Measurements from ENCODE around the gene ZAR1L.

ZAR1L gene

DNA sequence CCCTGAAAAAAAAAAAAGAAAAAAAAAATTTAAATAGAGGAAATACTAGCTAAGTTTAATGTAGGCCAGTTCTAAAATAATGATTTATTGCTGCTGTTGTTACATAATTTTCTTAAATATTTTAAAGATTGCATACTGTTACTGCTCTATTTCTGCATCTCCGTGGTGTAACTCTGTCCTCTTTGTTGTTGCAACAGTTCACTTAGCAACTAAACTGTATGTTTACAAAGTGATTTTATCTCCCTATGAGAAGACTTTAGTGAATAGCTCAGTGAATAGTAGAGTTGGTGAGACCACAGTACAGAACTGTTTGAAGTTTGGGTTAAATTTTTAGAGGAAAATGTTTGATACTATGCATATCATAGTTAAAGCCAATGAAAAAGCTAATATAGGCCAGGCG lies 19.5 kb upstream of the ZAR1L start:
- ChIA-PET CTCF (interaction anchor here (0.6 kb wide), 1 partner anchor 23 kb away, joined by 3 read pairs; no protein-coding TSS in a partner anchor), POLR2A (interaction anchor here (3.2 kb wide), 1 partner anchor 19 kb away, joined by 10 read pairs; the partner anchor contains the start of genes BRCA2 and ZAR1L)

DNA sequence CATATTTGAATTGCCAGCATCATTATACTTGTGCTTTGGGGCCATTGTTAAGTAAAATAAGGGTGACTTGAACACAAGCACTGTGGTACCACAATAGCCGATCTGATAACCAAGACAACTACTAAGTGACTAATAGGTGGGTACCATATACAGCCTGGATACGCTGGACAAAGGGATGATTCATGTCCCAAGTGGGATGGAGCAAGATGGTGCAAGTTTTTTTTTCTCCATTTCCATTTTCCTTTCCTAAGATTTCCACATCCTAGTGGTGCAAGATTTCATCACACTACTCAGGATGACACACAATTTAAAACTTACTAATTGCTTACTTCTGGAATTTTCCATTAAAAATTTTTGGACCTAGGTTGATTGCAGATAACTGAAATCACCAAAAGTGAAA lies 15.3 kb upstream of the ZAR1L start:
- POLR2A ChIA-PET, result no interaction called here
- CTCF ChIA-PET, result no interaction called here

More for the DNA sequence above, 19.5 kb upstream of the ZAR1L start:
- TF ChIP-seq ZNF384 (IDR thresholded peaks at IDR 0.05), result no peak
- TF ChIP-seq, protein P1, sequence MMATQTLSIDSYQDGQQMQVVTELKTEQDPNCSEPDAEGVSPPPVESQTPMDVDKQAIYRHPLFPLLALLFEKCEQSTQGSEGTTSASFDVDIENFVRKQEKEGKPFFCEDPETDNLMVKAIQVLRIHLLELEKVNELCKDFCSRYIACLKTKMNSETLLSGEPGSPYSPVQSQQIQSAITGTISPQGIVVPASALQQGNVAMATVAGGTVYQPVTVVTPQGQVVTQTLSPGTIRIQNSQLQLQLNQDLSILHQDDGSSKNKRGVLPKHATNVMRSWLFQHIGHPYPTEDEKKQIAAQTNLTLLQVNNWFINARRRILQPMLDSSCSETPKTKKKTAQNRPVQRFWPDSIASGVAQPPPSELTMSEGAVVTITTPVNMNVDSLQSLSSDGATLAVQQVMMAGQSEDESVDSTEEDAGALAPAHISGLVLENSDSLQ (IDR thresholded peaks at IDR 0.05), result no peak
- TF ChIP-seq CTBP1 (IDR thresholded peaks at IDR 0.05; ENCODE audit: borderline replicate concordance), result no peak
- no peak for TF ChIP-seq SP1 (IDR thresholded peaks at IDR 0.05)
- no peak for TF ChIP-seq L3MBTL2 (conservative IDR thresholded peaks at IDR 0.05)
- TF ChIP-seq ARNT (IDR thresholded peaks at IDR 0.05), result no peak
- TF ChIP-seq TARDBP (IDR thresholded peaks at IDR 0.05), result no peak
- no peak for DNase-seq (ENCODE audit: extremely low spot score)

DNA sequence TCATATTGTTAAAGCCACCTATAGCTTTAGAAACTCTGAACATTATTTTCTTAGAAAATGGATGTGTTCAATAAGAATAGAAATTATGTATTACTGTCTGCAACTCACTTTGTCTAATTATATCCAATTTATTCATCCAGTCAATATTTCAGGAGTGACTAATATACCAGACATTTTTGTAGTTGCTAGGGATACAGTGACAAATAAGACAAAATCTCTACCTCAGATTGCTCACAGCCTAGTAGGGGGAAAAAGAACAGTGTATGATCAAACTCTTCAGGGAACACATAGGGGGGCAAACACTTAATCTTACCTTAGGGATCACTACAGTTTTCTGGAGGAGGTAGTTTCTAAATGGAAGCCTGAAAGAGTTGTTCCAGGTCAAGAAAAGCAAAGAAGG lies 8.7 kb upstream of the ZAR1L start:
- ChIA-PET POLR2A (interaction anchor here (2.1 kb wide), 1 partner anchor 9 kb away, joined by 13 read pairs; the partner anchor contains the start of genes BRCA2 and ZAR1L), CTCF (no interaction called here)
- no peak for TF ChIP-seq FOXA1 (IDR thresholded peaks at IDR 0.05)
- TF ChIP-seq FOXM1 (IDR thresholded peaks at IDR 0.05; ENCODE audit: borderline replicate concordance), result no peak
- TF ChIP-seq HDGF (IDR thresholded peaks at IDR 0.05; ENCODE audit: borderline replicate concordance), result no peak
- no peak for DNase-seq (ENCODE audit: extremely low spot score)

More for the DNA sequence above, 15.3 kb upstream of the ZAR1L start:
- TF ChIP-seq ELF4 (IDR thresholded peaks at IDR 0.05) (no peak), ARNT (IDR thresholded peaks at IDR 0.05) (no peak), FOXK2 (IDR thresholded peaks at IDR 0.05) (no peak), CTBP1 (IDR thresholded peaks at IDR 0.05; ENCODE audit: borderline replicate concordance) (no peak), NFRKB (IDR thresholded peaks at IDR 0.05) (no peak), TARDBP (IDR thresholded peaks at IDR 0.05) (no peak), L3MBTL2 (conservative IDR thresholded peaks at IDR 0.05) (no peak), ZNF384 (IDR thresholded peaks at IDR 0.05) (no peak), FOXA1 (IDR thresholded peaks at IDR 0.05) (no peak), LEF1 (IDR thresholded peaks at IDR 0.05; ENCODE audit: borderline replicate concordance) (no peak)
- no peak for DNase-seq (ENCODE audit: extremely low spot score)

DNA sequence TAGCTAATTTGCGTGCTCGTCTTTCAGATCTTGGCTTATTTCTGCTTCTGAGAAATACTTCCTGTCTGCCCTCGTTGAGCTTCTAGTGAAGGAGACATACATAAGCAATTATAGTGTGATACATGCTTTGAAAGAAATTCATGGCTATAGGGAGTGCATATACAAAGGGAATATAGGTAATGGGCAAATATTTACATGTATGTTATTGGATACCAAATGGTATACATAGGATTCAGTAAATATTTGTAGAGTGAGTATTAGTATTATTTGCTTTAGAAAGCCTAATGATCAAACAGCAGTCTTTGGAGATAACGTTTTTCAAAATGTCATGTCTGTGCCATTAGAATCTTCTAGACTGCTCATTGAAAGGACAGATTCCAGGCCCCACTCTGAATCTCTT lies 5.4 kb upstream of the ZAR1L start:
- ChIA-PET CTCF (no interaction called here), POLR2A (no interaction called here)
- TF ChIP-seq ZNF384 (IDR thresholded peaks at IDR 0.05) (no peak), HDGF (IDR thresholded peaks at IDR 0.05; ENCODE audit: borderline replicate concordance) (no peak)
- TF ChIP-seq, protein P1 (IDR thresholded peaks at IDR 0.05), result no peak
- no peak for DNase-seq (ENCODE audit: extremely low spot score)

DNA sequence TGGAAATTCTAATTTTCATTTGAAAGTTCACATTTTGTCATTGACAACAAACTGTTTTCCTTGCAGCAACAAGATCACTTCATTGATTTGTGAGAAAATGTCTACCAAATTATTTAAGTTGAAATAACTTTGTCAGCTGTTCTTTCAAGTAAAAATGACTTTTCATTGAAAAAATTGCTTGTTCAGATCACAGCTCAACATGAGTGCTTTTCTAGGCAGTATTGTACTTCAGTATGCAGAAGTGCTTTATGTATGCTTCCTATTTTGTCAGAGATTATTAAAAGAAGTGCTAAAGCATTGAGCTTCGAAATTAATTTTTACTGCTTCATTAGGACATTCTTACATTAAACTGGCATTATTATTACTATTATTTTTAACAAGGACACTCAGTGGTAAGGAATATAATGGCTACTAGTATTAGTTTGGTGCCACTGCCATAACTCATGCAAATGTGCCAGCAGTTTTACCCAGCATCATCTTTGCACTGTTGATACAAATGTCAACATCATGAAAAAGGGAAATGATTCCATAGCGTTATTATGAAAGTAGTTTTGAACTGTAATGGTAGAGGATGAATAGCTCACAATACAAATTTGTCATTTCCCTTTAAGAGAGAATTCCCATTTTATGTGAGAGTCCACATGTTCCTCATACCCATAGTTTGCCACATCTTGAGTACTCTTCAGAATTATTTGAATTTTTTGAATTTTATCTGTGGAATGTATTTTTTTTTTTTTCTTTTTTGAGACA lies 2.7 kb upstream of the ZAR1L start:
- POLR2A ChIA-PET, result no interaction called here
- CTCF ChIA-PET, result no interaction called here
- no peak for DNase-seq (ENCODE audit: extremely low spot score)
- TF ChIP-seq CTBP1 (IDR thresholded peaks at IDR 0.05; ENCODE audit: borderline replicate concordance) (no peak), SP1 (IDR thresholded peaks at IDR 0.05) (no peak), LEF1 (IDR thresholded peaks at IDR 0.05; ENCODE audit: borderline replicate concordance) (no peak), ARNT (IDR thresholded peaks at IDR 0.05) (no peak), FOXA1 (IDR thresholded peaks at IDR 0.05) (no peak), FOXK2 (IDR thresholded peaks at IDR 0.05) (no peak), L3MBTL2 (conservative IDR thresholded peaks at IDR 0.05) (no peak), HDGF (IDR thresholded peaks at IDR 0.05; ENCODE audit: borderline replicate concordance) (no peak), FOXM1 (IDR thresholded peaks at IDR 0.05; ENCODE audit: borderline replicate concordance) (no peak), ZNF384 (IDR thresholded peaks at IDR 0.05) (no peak), ELF4 (IDR thresholded peaks at IDR 0.05) (no peak), NFRKB (IDR thresholded peaks at IDR 0.05) (no peak), BHLHE40 (IDR thresholded peaks at IDR 0.05; ENCODE audit: borderline replicate concordance) (no peak), SUZ12 (IDR thresholded peaks at IDR 0.05) (no peak), TARDBP (IDR thresholded peaks at IDR 0.05) (no peak)

DNA sequence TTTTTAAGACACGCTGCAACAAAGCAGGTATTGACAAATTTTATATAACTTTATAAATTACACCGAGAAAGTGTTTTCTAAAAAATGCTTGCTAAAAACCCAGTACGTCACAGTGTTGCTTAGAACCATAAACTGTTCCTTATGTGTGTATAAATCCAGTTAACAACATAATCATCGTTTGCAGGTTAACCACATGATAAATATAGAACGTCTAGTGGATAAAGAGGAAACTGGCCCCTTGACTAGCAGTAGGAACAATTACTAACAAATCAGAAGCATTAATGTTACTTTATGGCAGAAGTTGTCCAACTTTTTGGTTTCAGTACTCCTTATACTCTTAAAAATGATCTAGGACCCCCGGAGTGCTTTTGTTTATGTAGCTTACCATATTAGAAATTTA lies 1.3 kb upstream of the ZAR1L start:
- DNase-seq (ENCODE audit: extremely low spot score), result no peak
- ChIA-PET POLR2A (no interaction called here), CTCF (interaction anchor here (1.4 kb wide), 1 partner anchor 407 kb away, joined by 4 read pairs; no protein-coding TSS in a partner anchor)
- no peak for TF ChIP-seq L3MBTL2 (conservative IDR thresholded peaks at IDR 0.05)
- TF ChIP-seq CTBP1 (IDR thresholded peaks at IDR 0.05; ENCODE audit: borderline replicate concordance), result no peak
- TF ChIP-seq SP1 (IDR thresholded peaks at IDR 0.05), result no peak
- no peak for TF ChIP-seq BHLHE40 (IDR thresholded peaks at IDR 0.05; ENCODE audit: borderline replicate concordance)
- no peak for TF ChIP-seq FOXA1 (IDR thresholded peaks at IDR 0.05)
- TF ChIP-seq ELF4 (IDR thresholded peaks at IDR 0.05), result no peak
- no peak for TF ChIP-seq ZNF384 (IDR thresholded peaks at IDR 0.05)
- no peak for TF ChIP-seq FOXM1 (IDR thresholded peaks at IDR 0.05; ENCODE audit: borderline replicate concordance)
- no peak for TF ChIP-seq ARNT (IDR thresholded peaks at IDR 0.05)
- TF ChIP-seq TARDBP (IDR thresholded peaks at IDR 0.05), result no peak
- no peak for TF ChIP-seq HDGF (IDR thresholded peaks at IDR 0.05; ENCODE audit: borderline replicate concordance)
- no peak for TF ChIP-seq NFRKB (IDR thresholded peaks at IDR 0.05)
- TF ChIP-seq, protein P1 (IDR thresholded peaks at IDR 0.05), result no peak
- no peak for TF ChIP-seq FOXK2 (IDR thresholded peaks at IDR 0.05)
- TF ChIP-seq LEF1 (IDR thresholded peaks at IDR 0.05; ENCODE audit: borderline replicate concordance), result no peak
- TF ChIP-seq SUZ12 (IDR thresholded peaks at IDR 0.05), result no peak

Measured in HEK293T (cell line).